Measurements from ENCODE around the gene RPP25. TPM values are rescaled to one million over a fixed set of nuclear protein-coding genes. Genes with fewer than 3 reads are reported as not detected.
"Not testable (repeated sequence)": the region's sequence is repeated elsewhere in the genome, so short reads cannot be mapped to it uniquely, and the experiment has no call there.

The RPP25 gene
- total RNA-seq, 1 donor from 2014 or later, result 31.1 TPM

DNA sequence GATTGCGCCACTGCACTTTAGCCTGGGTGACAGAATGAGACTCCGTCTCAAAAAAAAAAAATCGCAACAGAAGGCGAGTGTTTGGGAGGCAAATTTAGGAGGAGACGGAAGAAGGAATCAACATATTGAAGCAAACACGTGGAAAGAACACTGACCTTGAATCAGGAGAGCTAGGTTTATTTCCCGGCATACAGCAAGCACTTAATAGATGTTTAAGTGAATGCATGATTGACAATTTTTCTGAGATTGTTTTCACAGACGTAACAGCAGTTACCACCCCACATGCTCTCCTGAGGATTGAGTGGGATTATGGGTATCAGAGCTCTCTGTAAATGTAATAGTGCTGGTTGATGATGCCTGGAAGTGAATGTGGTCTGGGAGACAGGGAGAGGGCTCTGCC lies 5.6 kb upstream of the RPP25 start:
- DNase-seq, result no peak

DNA sequence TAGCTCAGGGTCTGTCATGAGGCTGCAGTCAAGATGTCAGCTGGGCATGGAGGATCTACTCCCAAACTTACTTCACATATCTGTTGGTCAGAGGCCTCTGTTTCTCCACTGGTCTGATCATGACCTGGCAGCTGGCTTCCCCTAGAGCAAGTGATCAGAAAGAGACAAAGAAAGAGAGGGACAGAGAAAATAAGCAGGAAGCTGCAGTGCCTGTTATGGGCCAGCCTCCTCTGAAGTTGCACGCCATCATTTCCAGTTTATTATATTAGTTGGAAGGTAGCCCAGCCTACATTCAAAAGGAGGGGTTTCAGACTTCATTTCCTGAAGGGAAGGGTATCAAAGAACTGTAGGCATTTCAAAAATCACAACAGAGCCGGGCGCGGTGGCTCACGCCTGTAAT lies 5.0 kb upstream of the RPP25 start:
- DNase-seq, result peak; percentile 80

DNA sequence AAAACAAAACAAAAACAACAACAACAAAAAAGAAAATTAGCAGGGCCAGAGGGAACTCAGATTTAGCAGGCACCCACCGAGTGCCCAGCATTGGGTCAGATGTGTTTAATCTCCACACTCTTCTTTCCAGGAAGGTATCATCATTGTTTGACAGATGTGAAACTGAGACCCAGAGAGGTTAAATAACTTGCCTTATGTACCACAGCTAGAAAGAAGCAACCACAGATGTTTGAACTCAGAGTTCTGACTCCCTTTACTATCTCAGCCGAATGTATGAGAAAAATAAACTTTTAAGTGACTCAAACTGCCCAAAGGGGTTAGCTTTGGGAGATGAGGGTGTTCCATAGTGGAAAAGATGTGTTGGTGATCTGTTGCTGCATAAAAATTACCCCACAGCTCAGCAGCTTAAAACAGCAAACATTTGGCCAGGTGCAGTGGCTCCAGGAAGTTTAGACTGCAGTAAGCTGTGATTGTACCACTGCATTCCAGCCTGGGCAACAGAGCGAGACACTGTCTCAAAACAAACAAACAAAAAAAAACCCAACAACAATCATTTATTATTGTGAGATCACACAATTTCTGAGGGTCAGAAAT lies 4.5 kb upstream of the RPP25 start:
- peak; percentile 61 for DNase-seq

DNA sequence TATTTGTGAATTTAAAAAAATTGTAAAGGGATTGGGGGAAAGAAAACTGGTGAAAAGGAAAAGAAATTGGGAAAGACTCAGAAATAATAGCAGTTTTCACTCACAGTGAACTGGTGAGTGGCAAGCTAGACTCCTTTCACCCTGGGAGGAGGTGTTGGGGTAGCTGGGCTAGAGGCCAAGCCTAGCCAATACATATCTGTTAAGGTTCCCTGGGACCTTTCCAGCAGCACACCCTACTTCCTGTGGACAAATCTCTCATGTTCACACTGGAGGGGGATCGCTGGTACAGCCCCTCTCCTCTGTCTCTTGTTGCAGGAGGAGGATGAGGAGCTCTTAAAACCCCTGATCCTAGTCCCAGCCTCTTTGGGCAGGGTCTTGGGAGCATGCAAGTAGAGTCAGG lies 3.7 kb upstream of the RPP25 start:
- DNase-seq, result no peak

DNA sequence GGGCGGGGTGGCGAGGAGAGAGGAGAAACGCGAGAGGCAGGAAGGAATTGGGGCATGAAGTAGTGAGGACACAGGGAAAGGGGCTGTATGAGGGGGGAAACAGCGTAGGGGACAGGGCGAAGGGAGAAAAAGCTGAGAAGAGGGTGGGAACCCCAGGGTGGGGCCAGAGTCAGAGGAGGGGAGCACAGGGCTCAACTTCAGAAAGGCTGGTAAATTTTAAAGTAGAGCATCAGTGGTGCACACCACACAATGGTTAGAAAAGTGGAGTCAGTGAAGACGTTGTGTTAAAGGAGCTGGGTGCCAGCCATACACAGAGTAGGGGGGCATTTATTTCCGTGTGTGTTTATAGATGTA lies 3.0 kb upstream of the RPP25 start:
- no peak for DNase-seq

DNA sequence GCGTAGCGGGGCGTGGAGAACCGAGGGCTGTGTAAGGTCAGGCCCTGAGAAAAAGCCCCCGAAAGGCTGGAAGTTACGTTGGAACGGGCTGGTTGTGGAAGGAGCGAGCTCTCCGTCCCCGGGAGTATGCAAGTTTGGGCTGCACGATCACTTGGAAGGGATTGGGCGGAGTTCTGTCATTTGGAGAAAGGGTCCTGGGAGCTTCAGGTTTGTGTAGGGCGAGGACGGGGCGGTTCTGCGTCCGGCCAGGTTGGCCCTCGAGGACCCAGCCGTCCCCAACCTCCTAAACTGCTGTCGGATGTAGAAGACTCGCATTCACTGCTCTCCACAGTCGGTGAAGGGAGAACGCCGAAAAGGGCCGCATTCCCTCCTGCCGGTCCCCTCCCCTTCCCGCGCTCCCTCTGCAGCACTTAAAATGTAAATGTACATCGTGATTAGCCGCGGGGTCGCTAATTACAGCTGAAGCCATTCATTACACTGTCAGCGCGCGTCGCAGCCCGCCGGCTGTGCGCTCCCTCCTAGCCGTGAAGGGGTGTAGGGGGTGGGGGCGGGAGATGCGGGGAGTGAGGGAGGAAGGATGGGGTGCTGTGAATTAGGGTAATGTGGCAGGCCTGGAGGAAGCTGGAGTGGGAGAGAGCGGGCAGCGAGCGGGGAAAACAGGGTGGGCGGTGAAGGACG lies 2.5 kb upstream of the RPP25 start:
- no peak for DNase-seq

DNA sequence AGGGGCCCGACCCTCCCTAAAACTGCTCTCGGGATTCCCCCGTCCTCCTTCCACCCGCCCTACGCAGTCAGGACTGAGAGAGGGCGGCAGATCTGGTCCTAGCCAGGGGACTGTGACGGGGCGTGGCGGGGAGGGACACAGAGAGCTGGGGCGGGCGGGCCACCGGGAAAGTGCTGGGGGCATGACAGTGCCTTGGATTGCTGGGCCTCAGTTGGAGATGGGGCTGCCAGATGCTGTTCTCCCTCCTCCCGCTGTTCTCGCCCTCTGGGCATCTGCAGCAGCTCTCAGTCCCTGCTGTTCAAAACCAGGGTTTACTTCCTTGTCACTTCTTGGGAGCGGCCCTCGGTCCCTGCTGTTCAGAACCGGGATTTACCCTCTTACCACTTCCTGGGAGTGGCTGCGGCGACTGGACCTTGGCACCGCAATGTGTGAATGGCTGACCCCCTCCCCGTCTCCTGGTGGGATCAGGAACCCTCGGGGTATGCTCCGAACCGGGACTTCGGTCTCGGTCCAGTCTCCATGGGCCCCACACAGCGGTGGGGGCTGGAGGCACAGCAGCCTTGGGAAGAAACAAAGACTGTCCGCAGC lies 1.8 kb upstream of the RPP25 start:
- peak; percentile 35 for DNase-seq

DNA sequence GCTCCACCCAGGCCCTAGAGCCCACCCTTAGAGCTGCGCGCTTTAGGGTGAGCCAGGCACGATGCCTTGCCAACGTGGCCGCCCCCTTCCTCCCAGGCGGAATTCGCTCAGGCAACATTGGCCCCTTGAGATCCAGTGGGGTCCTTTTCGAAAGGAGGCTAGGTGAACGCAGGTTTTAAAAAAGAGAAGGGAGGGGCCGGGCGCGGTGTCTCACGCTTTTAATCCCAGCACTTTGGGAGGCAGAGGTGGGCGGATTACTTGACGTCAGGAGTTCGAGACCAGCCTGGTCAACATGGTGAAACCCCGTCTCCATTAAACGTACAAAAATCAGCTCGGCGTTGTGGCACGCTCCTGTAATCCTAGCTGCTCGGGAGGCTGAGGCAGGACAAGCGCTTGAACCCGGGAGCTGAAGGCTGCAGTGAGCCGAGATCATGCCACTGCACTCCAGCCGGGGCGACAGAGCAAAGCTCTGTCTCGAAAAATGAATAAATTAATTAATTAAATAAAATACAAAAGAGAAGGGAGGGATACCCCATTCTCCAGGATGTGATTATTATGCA lies 984 bp upstream of the RPP25 start:
- no peak for DNase-seq

DNA sequence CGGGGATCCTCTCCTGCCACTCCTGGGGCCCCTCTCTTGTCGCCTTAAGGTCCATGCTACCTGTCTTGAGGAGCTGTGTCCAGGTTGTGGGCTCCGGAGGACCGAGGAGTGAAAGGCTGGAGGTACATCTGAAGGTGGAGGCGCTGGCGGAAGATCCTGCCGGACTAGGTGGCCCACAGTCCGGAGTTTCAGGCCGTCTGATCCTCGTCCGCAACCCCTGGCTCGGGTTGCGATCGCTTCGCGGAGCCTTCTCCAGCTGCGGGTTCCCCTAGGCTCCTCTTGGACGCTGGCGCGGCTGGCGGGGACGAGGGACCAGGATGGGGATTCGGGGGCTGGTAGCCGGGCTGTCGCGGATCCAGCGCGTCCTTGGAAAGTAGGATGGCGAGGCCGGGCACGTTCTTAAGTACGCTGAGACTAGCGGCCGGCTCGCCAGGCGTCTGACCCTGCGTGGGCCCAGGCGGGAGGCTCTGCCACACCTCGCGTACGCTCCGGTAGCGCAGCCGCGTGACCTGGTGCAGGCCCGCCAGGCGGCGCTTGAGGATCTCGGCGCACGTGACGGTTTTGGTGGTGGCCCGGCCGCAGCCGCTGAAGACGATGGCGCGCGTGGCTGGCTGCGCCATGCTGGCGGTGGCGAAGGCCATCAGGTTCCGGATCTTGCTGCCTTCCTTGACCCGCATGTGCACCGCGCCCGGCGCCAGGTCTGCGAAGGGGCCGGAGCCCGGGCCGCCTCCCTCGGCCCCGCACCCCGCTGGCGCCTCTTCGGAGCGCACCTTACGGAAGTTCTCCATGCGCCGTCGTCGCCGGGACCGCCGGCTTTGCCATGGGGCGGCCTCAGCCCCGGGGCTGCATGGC lies 550 bp downstream of the RPP25 start:
- DNase-seq, result peak; percentile 85

DNA sequence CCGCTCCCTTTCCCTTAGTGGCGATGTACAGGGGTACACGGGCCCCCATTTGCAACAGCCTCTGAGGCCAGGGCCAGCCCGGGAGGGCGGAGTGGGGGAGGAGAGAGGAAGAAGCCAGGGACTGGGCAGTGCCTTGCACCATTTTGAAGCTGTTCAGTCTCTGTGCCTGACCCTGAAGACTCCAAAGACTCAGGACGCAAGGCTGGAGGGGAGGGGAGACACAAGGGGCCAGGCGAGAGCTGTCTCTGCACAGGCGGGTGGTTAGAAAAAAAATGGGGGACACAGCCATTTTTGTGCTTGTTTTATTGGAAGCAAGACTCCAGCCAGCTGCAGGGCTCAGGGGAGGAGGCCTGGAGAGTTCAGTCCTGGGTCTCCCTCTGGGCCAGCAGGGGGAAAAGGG lies 1.6 kb downstream of the RPP25 start:
- DNase-seq, result no peak

DNA sequence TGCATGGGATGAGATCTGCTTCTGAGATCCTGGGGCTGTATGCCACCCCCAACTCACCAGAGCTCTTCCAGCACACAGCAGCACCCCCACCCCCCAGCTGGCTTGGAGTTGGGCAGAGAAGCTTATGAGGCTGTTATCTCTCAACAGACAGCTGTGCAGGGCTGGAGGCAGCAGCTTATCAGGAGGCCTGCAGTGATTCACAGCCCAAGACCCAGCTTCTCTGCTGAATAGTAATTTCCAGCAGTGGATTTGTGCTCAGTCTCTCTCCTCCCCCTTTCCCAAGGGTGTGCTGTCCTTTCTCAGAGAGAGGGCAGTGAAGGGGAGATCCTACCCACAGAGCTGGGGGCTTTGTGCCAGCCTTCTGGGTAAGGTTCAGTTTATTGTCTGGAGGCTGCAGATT lies 2.1 kb downstream of the RPP25 start:
- DNase-seq, result peak; percentile 49

DNA sequence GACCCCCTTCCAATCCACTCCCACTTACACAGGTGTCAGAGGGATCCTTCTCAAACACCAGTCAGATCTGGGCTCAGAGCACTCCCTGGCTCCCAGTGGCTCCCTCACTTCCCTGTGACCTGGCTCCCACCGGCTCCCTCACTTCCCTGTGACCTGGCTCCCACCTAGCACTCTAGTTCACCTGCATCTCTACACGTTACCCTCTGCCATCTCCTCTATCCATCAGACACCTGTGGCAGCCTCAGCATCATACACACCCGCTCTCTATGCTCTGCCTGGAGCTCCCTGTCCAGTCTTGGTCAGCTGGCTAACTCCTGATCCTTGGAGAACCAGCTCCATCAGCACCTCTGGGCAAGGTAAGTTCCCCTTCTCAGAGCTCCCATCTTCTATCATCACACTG lies 5.6 kb downstream of the RPP25 start:
- no peak for DNase-seq

DNA sequence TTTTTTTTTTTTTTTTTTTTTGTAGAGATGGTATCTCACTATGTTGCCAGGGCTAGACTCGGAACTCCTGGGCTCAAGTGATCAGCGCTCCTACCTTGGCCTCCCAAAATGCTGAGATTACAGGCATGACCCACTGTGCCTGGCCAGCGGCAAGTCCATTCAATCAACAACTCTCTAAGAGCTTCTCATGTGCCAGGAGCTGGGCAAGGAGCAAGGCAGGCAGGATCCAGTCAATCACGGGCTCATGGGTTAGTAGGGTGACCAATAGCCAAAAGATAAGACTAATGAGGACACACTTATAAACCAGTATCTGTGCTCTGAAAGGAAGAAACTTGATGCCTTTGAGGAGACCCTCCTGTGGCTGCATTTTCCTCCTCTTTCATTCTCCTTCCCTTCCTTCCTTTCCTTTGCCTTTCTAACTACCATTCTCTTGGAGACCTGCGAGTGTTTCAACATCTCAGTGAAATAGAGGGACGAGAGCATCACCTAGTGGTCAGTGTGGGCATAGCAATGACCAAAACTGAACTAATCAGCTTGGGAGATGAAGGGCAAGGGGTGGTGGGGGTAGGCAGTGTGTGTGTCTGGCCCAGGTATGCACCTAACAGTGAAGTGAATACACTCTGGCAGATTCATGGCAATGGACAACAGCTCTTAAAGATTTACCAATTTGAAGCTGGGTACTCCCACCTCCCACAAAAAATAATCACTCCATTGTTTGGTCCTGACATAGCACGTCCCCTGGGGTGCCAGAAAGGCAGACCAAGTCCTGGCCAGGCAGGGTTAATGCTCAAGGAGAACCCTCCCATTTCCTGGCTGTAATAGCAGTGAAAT lies 6.3 kb downstream of the RPP25 start:
- peak; percentile 89 for DNase-seq

DNA sequence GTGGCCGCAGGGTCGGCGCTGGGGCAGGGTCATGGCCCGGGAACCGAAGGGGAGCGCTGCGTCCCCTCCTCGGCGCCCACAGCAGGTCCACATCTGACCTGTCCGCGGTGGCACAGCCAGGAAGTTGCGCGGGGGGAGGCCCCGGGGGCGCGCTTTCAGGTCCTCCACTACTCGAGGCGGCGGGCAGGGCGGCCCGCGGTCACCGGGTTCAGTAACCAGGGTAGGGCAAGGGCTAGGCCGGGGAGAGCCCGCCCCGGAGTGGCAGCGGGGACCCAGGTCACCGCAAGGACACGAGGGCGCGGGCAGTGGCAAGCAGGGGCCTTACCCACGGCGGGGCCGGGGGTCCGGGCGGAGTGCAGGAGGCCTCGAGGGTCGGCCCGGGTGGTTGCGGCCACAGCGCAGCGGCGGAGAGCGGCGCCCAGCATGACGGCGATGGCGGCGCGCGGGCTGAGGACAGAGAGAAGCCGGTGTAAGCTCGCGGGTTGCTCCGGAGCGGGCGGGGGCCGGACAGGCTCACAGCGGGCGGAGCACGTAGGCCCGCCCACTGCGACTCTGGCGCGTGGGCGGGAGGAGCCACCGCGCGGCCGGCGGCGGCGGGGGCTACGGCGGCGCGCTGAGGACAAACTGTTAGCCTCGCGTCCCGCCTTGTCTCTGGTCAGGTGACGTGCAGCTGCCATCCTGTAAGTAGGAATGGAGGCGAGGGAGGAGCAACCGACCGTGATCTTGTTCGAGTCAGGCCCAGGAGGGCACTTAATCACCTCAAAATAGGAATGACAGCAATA lies 18.8 kb downstream of the RPP25 start, which contains the start of gene COX5A:
Gene COX5A (minus strand): TSS at position 484 of the 782 bp plus-strand sequence. CDS start 59 bp downstream, at position 425.
- DNase-seq, result peak; percentile 98

DNA sequence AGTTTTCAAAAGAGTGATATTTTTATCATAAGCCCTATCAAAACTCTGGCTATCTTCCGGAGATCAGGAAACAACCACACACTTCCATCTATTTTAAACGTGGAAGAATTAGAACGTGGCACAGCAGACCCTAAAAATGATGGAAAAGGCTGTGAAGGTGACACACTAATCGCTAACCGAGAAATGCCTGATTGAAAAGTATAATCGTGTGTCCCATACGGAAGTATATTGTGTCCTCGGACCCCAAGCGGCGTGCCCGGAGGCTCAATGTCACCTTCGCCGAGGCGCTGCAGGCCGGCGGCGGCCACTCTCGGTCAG lies 19.3 kb downstream of the RPP25 start:
- DNase-seq, result no peak

DNA sequence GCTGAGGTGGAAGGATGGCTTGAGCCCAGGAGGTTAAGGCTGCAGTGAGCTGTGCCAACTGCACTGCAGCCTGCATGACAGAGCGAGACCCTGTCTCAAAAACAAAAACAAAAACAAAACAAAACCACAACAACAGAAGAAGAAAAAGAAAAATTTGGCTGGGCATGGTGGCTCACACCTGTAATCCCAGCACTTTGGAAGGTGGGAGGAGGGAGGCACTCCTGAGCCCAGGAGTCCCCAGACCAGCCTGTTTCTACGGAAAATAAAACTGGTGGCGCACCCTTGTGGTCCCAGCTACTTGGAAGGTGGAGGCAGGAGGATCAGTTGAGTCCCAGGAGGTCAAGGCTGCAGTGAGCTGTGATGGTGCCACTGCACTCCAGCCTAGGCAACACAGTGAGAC lies 21.4 kb downstream of the RPP25 start:
- not testable (repeated sequence) for DNase-seq

DNA sequence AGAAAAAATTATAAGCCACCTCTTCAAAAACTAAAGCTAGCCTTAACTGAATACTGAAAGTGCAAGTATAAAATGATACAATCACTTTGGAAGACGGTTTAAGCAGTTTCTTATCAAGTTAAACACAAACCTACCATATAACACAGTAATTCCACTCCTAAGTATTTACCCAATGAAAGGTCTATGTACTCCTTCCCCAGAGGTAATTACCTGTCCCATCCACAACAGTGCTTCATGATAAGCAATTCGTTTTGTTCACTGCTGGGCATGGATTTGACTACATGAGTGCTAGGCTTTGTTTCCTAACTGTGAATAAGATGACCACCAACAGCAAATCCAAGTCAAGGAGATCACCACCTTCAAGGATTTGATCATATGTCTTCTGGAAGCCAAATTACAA lies 23.0 kb downstream of the RPP25 start:
- DNase-seq, result no peak

DNA sequence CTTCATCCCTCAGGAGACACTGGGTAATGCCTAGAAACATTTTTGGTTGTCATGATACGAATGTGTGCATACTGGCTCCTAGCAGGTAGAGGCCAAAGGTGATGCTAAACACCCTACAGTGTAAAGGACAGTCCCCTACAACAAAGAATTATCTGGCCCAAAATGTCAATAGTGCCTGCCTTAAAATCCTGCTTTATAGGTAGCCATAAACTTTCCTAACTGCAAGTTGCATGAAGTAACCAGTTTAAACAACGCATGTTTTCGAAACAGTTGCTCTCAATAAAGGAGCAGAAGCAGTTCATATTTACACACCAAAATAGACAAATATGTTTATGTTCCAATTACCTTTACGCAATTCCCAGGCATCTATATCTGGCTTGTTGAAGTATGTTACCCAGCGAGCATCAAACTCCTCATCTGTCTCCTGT lies 27.8 kb downstream of the RPP25 start:
- DNase-seq, result no peak

DNA sequence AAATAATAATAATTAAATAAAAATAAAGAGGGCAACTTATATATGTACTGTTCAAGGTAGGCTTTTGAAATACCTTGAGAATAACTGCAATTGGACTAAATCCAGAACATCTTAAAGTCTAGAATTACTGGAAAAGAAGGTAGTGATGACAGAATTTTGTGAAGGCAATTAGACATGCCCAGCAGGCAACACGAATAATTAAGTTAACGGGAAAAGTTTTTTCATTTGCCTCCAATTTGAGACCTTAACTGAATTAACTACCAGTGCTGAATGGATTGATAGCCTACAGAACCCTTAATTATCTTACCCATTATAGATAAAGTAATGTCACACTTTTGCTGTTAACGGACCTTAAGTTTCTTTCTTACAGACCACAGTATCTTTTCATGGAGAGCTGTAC lies 32.0 kb downstream of the RPP25 start:
- DNase-seq, result no peak

DNA sequence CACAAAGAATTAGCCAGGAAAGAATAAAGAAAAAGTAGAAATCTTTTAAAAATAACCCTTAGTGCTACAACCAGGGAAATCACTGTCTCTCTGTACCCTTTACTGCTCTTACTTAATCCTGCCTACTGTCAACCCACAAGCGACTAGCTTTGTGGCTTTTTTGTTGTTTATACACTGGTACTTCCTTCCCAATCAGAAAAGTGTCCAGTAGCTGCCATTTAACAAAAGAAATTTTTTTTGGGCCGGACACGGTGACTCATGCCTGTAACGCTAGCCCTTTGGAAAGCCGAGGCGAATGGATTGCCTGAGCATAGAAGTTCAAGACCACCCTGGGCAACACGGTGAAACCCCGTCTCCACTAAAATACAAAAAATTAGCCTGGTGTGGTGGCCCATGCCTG lies 36.1 kb downstream of the RPP25 start:
- DNase-seq, result peak; percentile 80

DNA sequence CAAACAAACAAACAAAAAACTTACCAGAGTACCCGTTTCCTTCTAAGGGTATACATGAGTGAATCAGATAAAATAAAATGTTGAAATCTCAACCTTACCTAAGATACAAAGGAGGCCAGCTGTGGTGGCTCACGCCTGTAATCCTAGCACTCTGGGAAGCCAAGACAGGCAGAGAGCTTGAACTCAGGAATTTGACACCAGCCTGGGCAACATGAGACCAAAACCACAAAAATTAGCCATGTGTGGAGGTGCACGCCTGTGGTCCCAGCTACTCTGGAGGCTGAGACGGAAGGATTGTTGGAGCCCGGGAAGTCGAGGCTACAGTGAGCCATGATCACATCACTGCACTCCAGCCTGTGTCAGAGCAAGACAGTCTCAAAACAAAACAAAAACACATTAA lies 38.9 kb downstream of the RPP25 start:
- DNase-seq, result no peak

DNA sequence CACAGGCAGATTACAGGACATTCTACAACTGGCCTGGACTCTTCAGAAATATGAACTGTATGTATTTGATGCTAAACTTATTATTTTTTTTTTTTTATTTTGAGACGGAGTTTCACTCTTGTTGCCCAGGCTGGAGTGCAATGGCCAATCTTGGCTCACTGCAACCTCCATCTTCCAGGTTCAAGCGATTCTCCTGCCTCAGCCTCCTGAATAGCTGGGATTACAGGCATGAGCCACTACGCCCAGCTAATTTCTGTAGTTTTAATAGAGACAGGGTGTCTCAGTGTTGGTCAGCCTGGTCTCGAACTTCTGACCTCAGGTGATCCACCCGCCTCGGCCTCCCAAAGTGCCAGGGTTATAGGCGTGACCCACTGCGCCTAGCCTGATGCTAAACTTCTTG lies 42.8 kb downstream of the RPP25 start:
- not testable (repeated sequence) for DNase-seq
